T-helper 1 cell (primary cell): ENCODE data around the gene EFCAB6.

ENCODE experiments used
- DNase-seq, 5 donors: peaks; one replicate each; pipeline ENCODE4 v3.0.0-alpha.2; 2012 to 2020

EFCAB6 gene

GRCh38 chr22:43521716-43522115, 290.4 kb downstream of the EFCAB6 start:
- no peak for DNase-seq

GRCh38 chr22:43520632-43521039, 291.5 kb downstream of the EFCAB6 start:
- DNase-seq: peak in 1 of 5 donors; percentile 68

- DNase-seq: no peak
Observed at GRCh38 chr22:43516996-43517635, 295.0 kb downstream of the EFCAB6 start.

- no peak for DNase-seq
Observed at GRCh38 chr22:43516386-43516785, 295.7 kb downstream of the EFCAB6 start.

DNA sequence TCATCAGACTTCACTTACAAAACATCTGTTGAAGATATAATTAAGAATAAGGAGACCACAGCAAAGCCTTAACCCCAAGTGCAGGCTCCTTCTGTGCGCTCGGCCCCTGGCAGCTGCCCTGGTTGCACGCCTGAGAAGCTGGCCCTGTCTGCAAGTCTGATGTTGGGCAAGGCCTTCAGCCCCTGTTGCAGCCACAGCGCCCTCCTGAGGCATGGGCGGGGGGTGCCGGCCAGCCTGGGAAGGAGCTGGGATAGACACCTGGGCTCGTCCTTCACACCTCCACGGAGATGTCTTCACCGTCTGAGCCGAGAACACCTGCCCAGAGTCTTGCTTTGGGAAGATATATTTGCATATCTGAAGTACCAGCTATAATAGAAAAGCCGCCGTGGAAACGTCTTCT, 296.2 kb downstream of the EFCAB6 start:
- no peak for DNase-seq

GRCh38 chr22:43515411-43515810, 296.7 kb downstream of the EFCAB6 start:
- no peak for DNase-seq

GRCh38 chr22:43514476-43515157, 297.5 kb downstream of the EFCAB6 start:
- DNase-seq: no peak

DNA sequence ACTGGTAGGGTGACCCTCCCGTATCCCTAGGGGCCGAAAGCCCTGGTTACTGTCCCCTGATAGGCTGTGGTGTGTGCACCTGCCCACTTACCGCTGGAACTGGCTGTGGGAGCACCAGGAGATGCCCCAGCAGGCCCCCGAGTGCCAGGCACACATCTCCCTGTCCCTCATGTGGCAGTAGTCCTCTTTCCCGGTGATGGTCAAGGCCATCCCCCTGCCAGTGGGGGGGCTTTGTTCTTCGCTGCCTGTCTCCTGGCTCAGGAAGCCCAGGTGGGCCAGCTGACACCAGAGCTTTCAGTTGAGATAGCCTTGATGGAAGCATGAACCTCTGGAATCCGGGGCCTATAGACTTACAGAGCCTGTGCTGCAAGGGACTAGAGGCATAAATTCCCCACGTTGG, 299.8 kb downstream of the EFCAB6 start:
- DNase-seq: no peak

- no peak for DNase-seq
Observed at GRCh38 chr22:43511276-43511910, 300.7 kb downstream of the EFCAB6 start.

GRCh38 chr22:43510281-43511070, 301.6 kb downstream of the EFCAB6 start:
- no peak for DNase-seq

- DNase-seq: no peak
Observed at GRCh38 chr22:43509337-43509736, 302.8 kb downstream of the EFCAB6 start.

- no peak for DNase-seq
Observed at GRCh38 chr22:43508489-43508888, 303.6 kb downstream of the EFCAB6 start.

- DNase-seq: no peak
Observed at GRCh38 chr22:43507235-43507634, 304.9 kb downstream of the EFCAB6 start.

DNA sequence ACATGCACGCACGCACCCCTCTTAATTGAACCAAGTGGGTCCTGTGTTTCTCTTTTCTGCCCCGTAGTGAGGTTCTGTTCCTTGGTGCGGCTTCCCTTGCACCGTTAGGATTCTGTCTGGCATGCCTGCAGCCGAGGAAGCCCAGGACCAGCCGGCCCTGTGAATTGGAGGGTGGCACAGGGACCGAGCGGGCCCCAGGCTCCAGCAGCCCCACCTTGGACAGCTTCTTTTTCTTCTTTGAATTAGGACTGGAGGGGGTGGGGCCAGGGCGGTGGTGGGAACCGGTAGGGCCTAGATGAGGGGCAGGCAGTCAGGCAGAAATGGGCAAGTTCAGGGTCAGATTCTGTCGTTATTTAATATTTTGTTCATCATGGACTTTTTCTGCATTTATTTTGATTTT, 305.6 kb downstream of the EFCAB6 start:
- no peak for DNase-seq

DNA sequence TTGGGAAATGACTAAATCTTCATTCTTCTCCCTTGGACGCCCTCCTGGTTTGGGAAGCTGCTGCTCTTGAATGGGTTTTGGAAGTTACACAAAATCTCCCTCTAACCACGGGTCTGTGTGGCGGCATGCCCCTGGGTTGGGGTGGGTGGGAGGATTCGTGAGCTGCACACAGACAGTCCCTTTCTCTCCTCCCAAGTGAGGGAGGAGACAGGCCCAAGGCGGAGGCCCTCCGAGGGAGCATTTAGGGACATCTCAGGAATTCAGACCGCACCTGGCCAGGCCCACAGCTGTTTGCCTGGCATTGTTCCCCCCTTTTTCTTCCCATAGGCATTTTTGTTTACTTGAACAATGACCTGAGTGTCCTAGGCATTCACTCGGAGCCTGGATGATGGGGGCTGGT, 306.2 kb downstream of the EFCAB6 start:
- no peak for DNase-seq

- DNase-seq: no peak
Observed at GRCh38 chr22:43505423-43505822, 306.7 kb downstream of the EFCAB6 start.

DNA sequence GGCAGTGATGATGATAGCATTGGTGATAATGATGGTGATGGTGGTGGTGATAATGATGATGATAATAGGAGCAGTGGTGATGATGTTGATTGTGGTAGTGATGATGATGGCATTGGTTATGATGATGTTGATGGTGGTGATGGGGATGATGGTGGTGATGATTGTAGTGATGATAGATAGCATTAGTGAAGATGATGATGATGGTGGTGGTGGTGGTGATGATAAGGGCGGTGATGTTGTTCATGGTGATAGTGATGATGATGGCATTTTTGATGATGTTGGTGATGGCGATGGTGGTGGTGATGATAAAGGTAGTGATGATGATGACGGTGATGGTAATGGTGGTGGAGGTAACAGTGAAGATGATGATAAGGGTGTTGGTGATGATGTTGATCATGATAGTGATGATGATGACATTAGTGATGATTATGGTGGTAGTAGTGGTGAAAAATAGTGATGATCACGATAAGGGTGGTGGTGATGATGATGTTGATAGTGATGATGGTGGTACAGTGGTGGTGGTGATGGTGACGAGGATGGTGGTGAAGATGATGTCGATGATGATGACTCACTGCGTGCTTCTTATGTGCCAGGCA, 307.3 kb downstream of the EFCAB6 start:
- DNase-seq: no peak

GRCh38 chr22:43504068-43504467, 308.0 kb downstream of the EFCAB6 start:
- DNase-seq: no peak

- DNase-seq: no peak
Observed at GRCh38 chr22:43502306-43502874, 309.7 kb downstream of the EFCAB6 start.

GRCh38 chr22:43501878-43502277, 310.2 kb downstream of the EFCAB6 start:
- DNase-seq: no peak

DNA sequence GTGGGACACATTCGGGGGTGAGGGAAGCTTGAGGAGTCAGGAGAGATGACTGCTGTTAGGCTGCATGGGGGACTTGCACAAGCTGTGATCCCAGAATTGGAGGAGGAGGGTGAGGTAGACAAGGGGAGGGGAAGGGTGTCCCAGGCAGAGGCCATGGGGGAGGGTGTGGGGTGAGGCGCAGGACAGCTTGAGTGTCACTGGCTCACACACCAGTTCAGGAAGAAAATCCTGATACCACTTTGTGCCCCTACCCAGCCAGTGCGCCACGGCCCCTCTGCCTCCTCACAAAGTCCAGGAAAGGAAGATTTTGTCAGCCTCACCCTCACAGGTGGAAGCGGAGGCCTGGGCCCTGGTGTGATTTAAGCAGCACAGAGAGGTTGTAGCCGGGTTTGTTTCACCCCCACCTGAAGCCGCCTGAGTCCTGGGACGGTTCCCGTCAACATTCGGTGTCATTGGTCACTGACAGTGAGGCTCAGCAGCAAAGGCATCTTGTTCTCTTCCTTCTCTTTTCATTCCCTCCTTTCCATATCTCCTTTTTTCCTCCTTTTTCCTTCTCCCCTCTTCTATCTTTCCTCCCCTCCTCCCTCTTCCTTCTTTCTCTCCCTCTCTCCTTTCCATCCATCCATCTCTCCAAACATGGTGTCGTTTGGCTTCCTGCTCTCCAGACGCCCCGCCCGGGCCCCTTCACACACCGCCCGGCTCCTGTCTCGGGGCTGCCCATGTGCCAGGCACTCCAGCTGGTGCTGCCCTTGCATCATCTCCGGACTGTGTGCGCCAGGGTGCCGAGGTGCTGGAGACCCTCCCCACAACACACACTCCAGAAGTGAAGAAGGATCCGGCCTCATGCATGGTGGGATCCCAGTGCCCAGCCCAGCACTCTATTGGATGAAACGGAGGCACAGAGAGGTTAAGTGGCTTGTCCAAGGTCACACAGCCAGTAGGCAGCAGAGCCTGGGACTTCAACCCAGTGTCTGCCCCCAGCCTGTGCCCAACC, 311.0 kb downstream of the EFCAB6 start:
- no peak for DNase-seq
